ENCODE results near the gene ATP1B2. TPM values are rescaled to one million over a fixed set of nuclear protein-coding genes. Genes with fewer than 3 reads are reported as not detected.
"Not testable (repeated sequence)": the region's sequence is repeated elsewhere in the genome, so short reads cannot be mapped to it uniquely, and the experiment has no call there.

The ATP1B2 gene
- total RNA-seq, 4 donors from 2014 or later: 0.09 to 1.5 (median 0.21) TPM; not detected in 1

DNA sequence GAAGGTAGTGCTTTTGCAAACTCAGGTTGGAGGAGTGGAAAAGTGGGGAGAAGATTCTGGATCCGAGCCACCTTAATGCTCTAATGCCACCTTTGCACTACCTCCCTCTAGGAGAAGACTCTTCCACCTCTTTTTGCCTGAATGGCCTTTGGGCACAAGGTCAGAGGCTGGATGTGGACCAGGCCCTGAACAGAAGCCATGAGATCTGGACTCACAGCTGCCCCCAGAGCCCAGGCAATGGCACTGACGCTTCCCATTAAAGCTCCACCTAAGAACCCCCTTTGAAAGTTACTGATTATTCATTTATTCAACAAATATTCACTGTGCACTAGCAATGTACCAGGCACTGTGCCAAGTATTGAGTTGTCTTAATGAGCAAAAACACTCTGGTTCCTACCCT, 17.6 kb upstream of the ATP1B2 start:
- TF ChIP-seq CTCF (IDR thresholded peaks at IDR 0.05) (no peak), POLR2A (IDR thresholded peaks at IDR 0.05) (no peak)
- Histone ChIP-seq H3K27me3 (no peaks in the 10 kb centered on the region), H3K27ac (no peak overlapping the region), H3K36me3 (no peaks in the 10 kb centered on the region), H3K9me3 (no peaks in the 10 kb centered on the region), H3K4me1 (peaks cover 0 to 3% (median 2%) of the 10 kb centered on the region in 3 donors), H3K4me3 (no peak overlapping the region)
- DNase-seq: no peak
- 86 to 100% methylated on average over 2 of the region's 2 CpGs for WGBS, 2 donors
- intact Hi-C loops (cut with DNase I): no loop called here

DNA sequence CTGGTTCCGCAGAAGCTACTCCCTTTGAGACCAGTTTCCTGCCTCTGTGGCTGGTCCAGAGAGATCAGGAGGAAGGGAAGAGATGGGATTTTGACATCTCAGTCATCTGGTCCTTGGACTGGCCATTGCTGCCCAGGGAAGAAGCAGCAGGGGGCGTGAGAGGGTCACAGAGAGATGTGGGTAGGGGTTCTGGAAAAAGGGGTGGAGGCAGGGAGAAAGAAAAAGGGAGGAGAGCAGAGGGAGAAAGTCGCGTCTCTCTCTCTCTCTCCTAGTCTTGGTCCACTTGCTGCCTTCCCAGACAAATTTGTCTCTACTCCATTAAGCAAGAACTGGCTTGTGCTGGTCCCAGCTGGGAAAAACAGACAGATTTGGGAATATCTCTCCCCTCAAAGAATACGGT, 16.3 kb upstream of the ATP1B2 start:
- no peaks in the 10 kb centered on the region for H3K9me3 ChIP-seq
- H3K27me3 ChIP-seq: no peaks in the 10 kb centered on the region
- H3K27ac ChIP-seq: no peak overlapping the region
- intact Hi-C loops (cut with DNase I): no loop called here
- TF ChIP-seq CTCF (IDR thresholded peaks at IDR 0.05) (peak in 4 of 6 experiments; percentile 8 to 41 (median 15)), POLR2A (IDR thresholded peaks at IDR 0.05) (no peak)
- H3K4me3 ChIP-seq: no peak overlapping the region
- H3K36me3 ChIP-seq: no peaks in the 10 kb centered on the region
- no peaks in the 10 kb centered on the region for H3K4me1 ChIP-seq
- no peak for DNase-seq
- 13 to 48% methylated on average over 3 to 5 of the region's 5 CpGs for whole genome bisulfite sequencing, 2 donors

DNA sequence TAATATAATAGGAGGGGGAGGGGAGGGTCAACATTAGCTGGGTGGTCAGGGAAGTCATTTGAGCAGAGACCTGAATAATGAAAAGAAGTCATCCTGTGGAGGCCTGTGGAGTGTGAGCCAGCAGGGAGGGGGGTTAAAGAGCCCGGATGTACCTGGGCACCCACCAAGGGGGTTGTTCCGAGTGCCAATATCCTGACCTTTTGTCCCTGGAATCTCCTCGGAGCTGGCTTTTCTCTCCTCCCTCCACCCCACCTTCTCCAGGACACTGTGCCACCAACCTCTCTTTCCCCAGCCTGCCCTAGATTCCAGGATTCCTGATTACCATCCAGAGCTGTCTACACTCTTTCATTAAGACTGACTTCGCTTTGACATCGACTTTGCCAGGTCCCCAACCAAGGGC, 14.6 kb upstream of the ATP1B2 start:
- no peak for DNase-seq
- Histone ChIP-seq H3K27ac (no peak overlapping the region), H3K27me3 (no peaks in the 10 kb centered on the region), H3K4me3 (no peak overlapping the region), H3K36me3 (no peaks in the 10 kb centered on the region), H3K9me3 (no peaks in the 10 kb centered on the region), H3K4me1 (no peaks in the 10 kb centered on the region)
- TF ChIP-seq CTCF (IDR thresholded peaks at IDR 0.05) (no peak), POLR2A (IDR thresholded peaks at IDR 0.05) (no peak)
- WGBS, 2 donors: 62 to 65% methylated on average over 5 of the region's 5 CpGs
- intact Hi-C loops (cut with DNase I): no loop called here

- intact Hi-C loops (cut with DNase I): no loop called here
- H3K27me3 ChIP-seq: peaks cover 0 to 8% (median 0%) of the 10 kb centered on the region in 4 donors
- WGBS, 2 donors: 91 to 93% methylated on average over 3 to 13 of the region's 26 CpGs
- H3K36me3 ChIP-seq: no peaks in the 10 kb centered on the region
- no peaks in the 10 kb centered on the region for H3K4me1 ChIP-seq
- no peaks in the 10 kb centered on the region for H3K9me3 ChIP-seq
- no peak overlapping the region for H3K27ac ChIP-seq
- no peak for DNase-seq
- no peak overlapping the region for H3K4me3 ChIP-seq
- TF ChIP-seq CTCF (IDR thresholded peaks at IDR 0.05) (no peak), POLR2A (IDR thresholded peaks at IDR 0.05) (no peak)
Observed at GRCh38 chr17:7640783-7641182, 9.9 kb upstream of the ATP1B2 start.

DNA sequence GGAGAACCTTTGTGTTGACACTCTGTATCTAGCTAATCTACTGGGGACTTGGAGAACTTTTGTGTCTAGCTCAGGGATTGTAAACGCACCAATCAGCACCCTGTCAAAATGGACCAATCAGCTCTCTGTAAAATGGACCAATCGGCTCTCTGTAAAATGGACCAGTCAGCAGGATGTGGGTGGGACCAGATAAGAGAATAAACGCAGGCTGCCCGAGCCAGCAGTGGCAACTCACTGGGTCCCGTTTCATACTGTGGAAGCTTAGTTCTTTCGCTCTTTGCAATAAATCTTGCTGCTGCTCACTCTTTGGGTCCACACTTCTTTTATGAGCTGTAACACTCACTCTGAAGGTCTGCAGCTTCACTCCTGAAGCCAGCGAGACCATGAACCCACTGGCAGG, 9.1 kb upstream of the ATP1B2 start:
- intact Hi-C loops (cut with DNase I); H3K27me3 ChIP-seq; DNase-seq; H3K4me3 ChIP-seq; H3K36me3 ChIP-seq; H3K4me1 ChIP-seq; H3K27ac ChIP-seq; H3K9me3 ChIP-seq: not testable (repeated sequence)
- 51 to 55% methylated on average over 5 to 6 of the region's 7 CpGs for WGBS, 2 donors

DNA sequence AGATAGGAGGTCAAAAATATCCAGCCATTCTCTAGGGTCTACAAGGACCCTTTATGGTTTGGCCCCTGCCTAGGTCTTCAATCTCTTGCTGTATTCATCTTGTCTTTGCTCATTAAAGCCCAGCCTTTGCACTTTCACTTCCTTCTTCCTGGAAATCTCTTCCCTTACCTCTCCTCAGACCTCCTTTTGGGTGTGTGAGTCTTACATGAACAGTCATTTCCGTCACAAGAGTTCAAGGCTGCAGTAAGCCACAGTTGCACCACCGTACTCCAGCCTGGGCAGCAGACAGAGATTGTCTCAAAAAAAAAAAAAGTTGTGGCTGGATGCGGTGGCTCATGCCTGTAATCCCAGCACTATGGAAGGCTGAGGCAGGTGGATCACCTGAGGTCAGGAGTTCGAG, 6.0 kb upstream of the ATP1B2 start:
- H3K4me1 ChIP-seq: no peaks in the 10 kb centered on the region
- DNase-seq: no peak
- H3K4me3 ChIP-seq: no peak overlapping the region
- H3K9me3 ChIP-seq: no peaks in the 10 kb centered on the region
- TF ChIP-seq POLR2A (IDR thresholded peaks at IDR 0.05) (no peak), CTCF (IDR thresholded peaks at IDR 0.05) (no peak)
- no peak overlapping the region for H3K27ac ChIP-seq
- 61 to 84% methylated on average over 4 of the region's 4 CpGs for WGBS, 2 donors
- H3K27me3 ChIP-seq: peaks cover 0 to 20% (median 0%) of the 10 kb centered on the region in 4 donors
- no peaks in the 10 kb centered on the region for H3K36me3 ChIP-seq
- intact Hi-C loops (cut with DNase I): no loop called here
